Renal cortical epithelial cell (primary cell): ENCODE results near the gene CBFB. TPM values are rescaled to one million over a fixed set of nuclear protein-coding genes. Genes with fewer than 3 reads are reported as not detected.
A peak's percentile ranks its signal among the peaks of the same experiment; 100 is the strongest.

ENCODE experiments used
- DNase-seq: peaks from one replicate; pipeline ENCODE4 v3.0.0-alpha.2; 2011; ENCODE audit warnings: low read depth
- total RNA-seq: library from RNA; depleted of rRNA; stranded (reverse); fragments of >200 nt; gene quantifications from 2 replicates; pipeline ENCODE4 v1.2.3, GENCODE V29; 2014

The CBFB gene
- total RNA-seq, 1 donor from 2014 or later: 113 TPM

- DNase-seq: no peak
Observed at GRCh38 chr16:67016681-67017420, 12.1 kb upstream of the CBFB start.

GRCh38 chr16:67017421-67017750 is 11.6 kb upstream of the CBFB start:
- no peak for DNase-seq

- peak; percentile 94 for DNase-seq
Observed at GRCh38 chr16:67017810-67018488, 11.0 kb upstream of the CBFB start.

GRCh38 chr16:67019171-67019570 is 9.8 kb upstream of the CBFB start:
- no peak for DNase-seq

GRCh38 chr16:67021321-67021720 is 7.6 kb upstream of the CBFB start:
- no peak for DNase-seq

- DNase-seq: no peak
Observed at GRCh38 chr16:67022531-67023214, 6.3 kb upstream of the CBFB start.

- DNase-seq: no peak
Observed at GRCh38 chr16:67023689-67024088, 5.3 kb upstream of the CBFB start.

- no peak for DNase-seq
Observed at GRCh38 chr16:67024384-67025209, 4.4 kb upstream of the CBFB start.

GRCh38 chr16:67025210-67025550 is 3.8 kb upstream of the CBFB start:
- no peak for DNase-seq

- DNase-seq: no peak
Observed at GRCh38 chr16:67026570-67026969, 2.4 kb upstream of the CBFB start.

GRCh38 chr16:67027046-67027445 is 1.9 kb upstream of the CBFB start:
- DNase-seq: no peak

GRCh38 chr16:67028167-67028695 is 718 bp upstream of the CBFB start:
- DNase-seq: no peak

- DNase-seq: no peak
Observed at GRCh38 chr16:67029254-67030096, 526 bp downstream of the CBFB start.

GRCh38 chr16:67030221-67030962 is 1.4 kb downstream of the CBFB start:
- no peak for DNase-seq

- DNase-seq: no peak
Observed at GRCh38 chr16:67034487-67034886, 5.5 kb downstream of the CBFB start.

- DNase-seq: no peak
Observed at GRCh38 chr16:67035364-67035763, 6.4 kb downstream of the CBFB start.

GRCh38 chr16:67036323-67036741 is 7.4 kb downstream of the CBFB start:
- DNase-seq: no peak

GRCh38 chr16:67039260-67040020 is 10.5 kb downstream of the CBFB start:
- no peak for DNase-seq

GRCh38 chr16:67040166-67040565 is 11.2 kb downstream of the CBFB start:
- no peak for DNase-seq

GRCh38 chr16:67040906-67041305 is 12.0 kb downstream of the CBFB start:
- no peak for DNase-seq
